ENCODE data around the gene AGPAT2.

The AGPAT2 gene

DNA sequence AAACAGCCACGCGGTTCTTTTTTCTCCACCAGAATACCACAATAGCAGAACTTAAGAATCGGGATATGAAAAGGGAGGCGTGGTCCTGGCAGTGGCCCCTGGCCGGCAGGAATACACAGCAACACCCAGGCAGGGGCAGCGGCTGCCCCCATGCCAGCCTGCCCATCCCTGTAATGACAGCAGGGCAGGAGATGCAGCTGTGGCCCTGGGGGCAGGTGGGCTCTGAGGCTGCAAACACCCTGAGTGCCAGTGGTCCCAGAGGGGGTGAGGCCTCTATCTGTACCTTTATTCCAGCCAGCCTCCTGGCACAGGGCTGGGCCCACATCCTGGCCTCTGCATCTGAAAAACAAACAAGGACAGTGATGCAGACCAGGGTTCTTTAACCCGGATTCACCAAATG lies 37.5 kb upstream of the AGPAT2 start:
- peaks cover 75% of the 10 kb centered on the region for H3K36me3 Mint-ChIP-seq (ENCODE audit: low read depth)
- H3K27ac Mint-ChIP-seq = no peak overlapping the region
- intact Hi-C loops (cut with micrococcal nuclease) = loop anchor here (5.0 kb wide), 1 partner anchor 37 kb away; the partner anchor contains the start of gene AGPAT2

DNA sequence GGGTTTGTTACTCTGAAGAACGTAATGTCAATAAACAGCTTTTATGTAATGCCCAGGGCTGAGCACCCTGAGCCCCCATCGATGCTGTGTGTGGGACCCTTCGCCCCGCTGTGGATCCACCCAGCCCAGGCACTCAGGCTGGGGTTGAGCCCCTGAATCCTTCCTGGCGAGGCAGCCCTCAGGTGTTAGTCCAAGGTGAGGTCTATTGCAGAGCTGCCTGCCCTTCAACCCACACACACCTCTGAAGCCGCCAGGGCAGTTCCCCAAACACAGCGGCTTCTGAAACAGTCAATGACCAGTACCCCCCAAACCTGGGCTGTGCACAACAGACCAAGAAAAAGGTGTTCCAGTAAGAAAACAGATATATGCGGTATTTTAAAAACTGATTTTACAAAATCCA lies 36.7 kb upstream of the AGPAT2 start:
- H3K36me3 Mint-ChIP-seq (ENCODE audit: low read depth) = peaks cover 75% of the 10 kb centered on the region
- H3K27ac Mint-ChIP-seq = no peak overlapping the region
- no peak overlapping the region for H3K4me3 Mint-ChIP-seq
- intact Hi-C loops (cut with micrococcal nuclease) = no loop called here
- H3K27me3 Mint-ChIP-seq = peaks cover 11% of the 10 kb centered on the region
- peaks cover 72% of the 10 kb centered on the region for H3K4me1 Mint-ChIP-seq (ENCODE audit: low read depth)
- H3K9me3 Mint-ChIP-seq = no peaks in the 10 kb centered on the region

More for the DNA sequence above, 37.5 kb upstream of the AGPAT2 start:
- Mint-ChIP-seq H3K27me3 (peaks cover 17% of the 10 kb centered on the region), H3K9me3 (no peaks in the 10 kb centered on the region), H3K4me1 (ENCODE audit: low read depth) (peaks cover 72% of the 10 kb centered on the region), H3K4me3 (no peak overlapping the region)

DNA sequence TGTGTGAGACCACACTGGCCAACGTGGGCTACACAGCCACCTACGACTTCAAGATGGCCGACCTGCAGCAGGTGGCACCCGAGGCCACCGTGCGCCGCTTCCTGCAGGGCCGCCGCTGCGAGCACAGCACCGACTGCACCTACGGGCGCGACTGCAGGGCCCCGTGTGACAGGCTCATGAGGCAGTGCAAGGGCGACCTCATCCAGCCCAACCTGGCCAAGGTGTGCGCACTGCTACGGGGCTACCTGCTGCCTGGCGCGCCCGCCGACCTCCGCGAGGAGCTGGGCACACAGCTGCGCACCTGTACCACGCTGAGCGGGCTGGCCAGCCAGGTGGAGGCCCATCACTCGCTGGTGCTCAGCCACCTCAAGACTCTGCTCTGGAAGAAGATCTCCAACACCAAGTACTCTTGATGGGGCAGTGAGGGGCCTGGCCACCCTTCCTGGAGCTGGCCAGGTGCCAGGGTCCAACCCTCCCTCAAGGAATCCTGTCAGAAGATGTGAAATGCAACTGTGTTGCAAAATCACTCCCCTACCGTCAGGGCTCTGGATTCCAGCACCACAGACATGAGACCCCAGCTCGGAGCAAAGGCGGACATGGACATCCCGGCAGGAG lies 36.2 kb upstream of the AGPAT2 start:
- Mint-ChIP-seq H3K9me3 (no peaks in the 10 kb centered on the region), H3K4me1 (ENCODE audit: low read depth) (peaks cover 67% of the 10 kb centered on the region), H3K27me3 (peaks cover 14% of the 10 kb centered on the region), H3K27ac (no peak overlapping the region), H3K4me3 (no peak overlapping the region), H3K36me3 (ENCODE audit: low read depth) (peaks cover 75% of the 10 kb centered on the region)
- intact Hi-C loops (cut with micrococcal nuclease) = no loop called here

DNA sequence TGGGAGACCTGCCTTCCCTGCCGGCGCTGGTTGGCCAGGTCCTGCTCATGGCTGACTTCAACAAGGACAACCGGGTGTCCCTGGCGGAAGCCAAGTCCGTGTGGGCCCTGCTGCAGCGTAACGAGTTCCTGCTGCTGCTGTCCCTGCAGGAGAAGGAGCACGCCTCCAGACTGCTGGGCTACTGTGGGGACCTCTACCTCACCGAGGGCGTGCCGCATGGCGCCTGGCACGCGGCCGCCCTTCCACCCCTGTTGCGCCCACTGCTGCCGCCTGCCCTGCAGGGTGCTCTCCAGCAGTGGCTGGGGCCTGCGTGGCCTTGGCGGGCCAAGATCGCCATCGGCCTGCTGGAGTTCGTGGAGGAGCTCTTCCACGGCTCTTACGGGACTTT lies 35.7 kb upstream of the AGPAT2 start:
- Mint-ChIP-seq H3K4me1 (ENCODE audit: low read depth) (peaks cover 67% of the 10 kb centered on the region), H3K4me3 (no peak overlapping the region), H3K9me3 (no peaks in the 10 kb centered on the region), H3K27me3 (peaks cover 19% of the 10 kb centered on the region), H3K36me3 (ENCODE audit: low read depth) (peaks cover 75% of the 10 kb centered on the region), H3K27ac (no peak overlapping the region)
- intact Hi-C loops (cut with micrococcal nuclease) = no loop called here

DNA sequence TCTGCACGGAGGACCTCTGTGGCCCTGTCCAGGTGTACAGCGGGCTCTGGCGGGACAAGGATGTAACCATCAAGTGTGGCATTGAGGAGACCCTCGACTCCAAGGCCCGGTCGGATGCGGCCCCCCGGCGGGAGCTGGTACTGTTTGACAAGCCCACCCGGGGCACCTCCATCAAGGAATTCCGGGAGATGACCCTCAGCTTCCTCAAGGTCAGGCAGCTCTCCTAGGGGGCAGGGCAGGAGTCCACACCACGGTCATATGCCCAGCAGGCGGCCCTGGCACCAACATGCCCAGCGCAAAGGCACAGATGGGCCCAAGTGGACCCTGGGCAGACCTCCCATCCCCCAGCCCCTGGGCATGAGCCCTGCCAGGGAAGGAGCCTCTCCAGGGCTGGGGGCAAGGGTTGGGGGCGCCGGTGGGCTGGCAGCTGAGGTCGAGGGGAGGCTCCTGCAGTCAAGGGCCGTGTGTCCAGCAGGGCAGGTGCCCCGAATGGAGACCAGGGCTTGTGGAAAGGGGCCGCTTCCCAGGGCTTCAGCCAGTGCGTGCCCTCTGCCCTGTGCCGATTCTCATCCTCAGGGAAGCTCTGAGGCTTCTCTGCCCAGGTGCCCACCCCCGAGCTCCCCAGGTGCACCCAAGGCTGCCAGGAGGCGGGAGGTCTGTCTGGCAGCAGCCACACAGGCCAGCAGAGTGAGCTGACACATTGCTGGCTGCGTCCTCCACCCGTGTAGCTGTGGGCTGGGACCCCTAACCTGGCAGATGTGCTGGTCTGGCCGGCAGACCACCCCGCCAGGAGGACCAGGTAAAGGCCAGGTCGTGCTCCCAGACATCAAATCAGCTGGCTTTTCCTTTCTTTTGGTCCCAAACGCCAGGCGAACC lies 35.1 kb upstream of the AGPAT2 start:
- Mint-ChIP-seq H3K4me1 (ENCODE audit: low read depth) (peaks cover 67% of the 10 kb centered on the region), H3K27ac (no peak overlapping the region), H3K9me3 (no peaks in the 10 kb centered on the region), H3K4me3 (no peak overlapping the region), H3K27me3 (peaks cover 26% of the 10 kb centered on the region), H3K36me3 (ENCODE audit: low read depth) (peaks cover 71% of the 10 kb centered on the region)
- intact Hi-C loops (cut with micrococcal nuclease) = no loop called here

DNA sequence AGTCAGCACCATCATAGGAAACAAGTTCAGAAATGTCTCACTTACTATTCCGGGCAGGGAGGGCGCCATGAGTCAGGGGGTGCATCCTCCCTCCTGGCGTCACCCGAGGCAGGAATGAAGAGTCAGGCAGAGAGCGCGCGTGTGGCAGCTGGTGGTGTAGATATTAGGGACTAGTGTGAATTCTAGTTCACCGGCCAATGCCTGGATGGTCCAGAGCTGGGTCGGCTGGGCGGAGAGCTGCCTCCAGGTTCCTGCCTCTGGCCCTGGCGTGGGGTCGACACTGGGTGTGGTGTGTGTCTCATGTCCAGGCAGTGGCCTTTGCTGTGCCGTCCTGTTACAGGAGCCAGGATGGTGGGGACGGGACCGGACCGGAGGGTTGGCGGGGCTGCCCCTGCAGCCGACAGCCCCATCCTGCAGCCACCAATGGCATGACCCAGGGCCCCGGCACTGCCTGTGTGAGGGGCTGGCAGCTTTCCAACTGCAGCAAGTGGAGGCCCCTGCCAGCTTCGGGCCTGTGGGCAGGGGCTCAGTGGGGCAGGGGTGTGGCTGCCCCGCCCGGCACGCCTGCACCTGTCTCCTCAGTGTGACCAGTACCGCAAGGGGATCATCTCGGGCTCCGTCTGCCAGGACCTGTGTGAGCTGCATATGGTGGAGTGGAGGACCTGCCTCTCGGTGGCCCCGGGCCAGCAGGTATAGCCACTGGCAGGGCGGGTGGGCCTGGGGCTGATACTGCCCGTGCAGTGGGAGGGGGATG lies 34.3 kb upstream of the AGPAT2 start:
- peaks cover 63% of the 10 kb centered on the region for H3K36me3 Mint-ChIP-seq (ENCODE audit: low read depth)
- peaks cover 34% of the 10 kb centered on the region for H3K27me3 Mint-ChIP-seq
- no peak overlapping the region for H3K4me3 Mint-ChIP-seq
- peak overlapping the region; percentile 16 for H3K27ac Mint-ChIP-seq
- no peaks in the 10 kb centered on the region for H3K9me3 Mint-ChIP-seq
- peaks cover 61% of the 10 kb centered on the region for H3K4me1 Mint-ChIP-seq (ENCODE audit: low read depth)
- intact Hi-C loops (cut with micrococcal nuclease) = no loop called here

DNA sequence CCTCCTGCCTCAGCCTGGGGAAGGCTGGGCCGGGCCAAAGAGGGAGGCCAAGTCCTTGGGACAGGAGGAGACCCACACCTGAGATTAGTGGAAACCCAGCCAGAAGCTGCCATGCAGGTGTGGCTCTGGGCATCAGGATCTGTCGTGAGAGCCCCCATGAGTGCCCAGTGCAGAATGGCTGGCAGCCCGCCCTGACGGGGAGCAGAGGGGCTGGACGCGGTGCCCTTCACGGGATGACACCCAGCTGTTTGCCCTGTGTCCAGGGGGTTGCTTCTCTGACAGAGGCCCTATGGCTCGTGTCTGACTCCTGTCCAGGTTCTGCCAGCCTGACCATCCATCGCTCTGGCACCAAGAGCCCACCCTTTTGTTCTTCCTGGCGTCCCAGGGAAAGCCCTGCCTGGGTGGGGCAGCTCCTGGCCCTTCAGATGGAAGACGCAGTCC lies 33.7 kb upstream of the AGPAT2 start:
- peak overlapping the region; percentile 16 for H3K27ac Mint-ChIP-seq
- peaks cover 57% of the 10 kb centered on the region for H3K36me3 Mint-ChIP-seq (ENCODE audit: low read depth)
- H3K9me3 Mint-ChIP-seq = no peaks in the 10 kb centered on the region
- H3K4me3 Mint-ChIP-seq = no peak overlapping the region
- intact Hi-C loops (cut with micrococcal nuclease) = no loop called here
- peaks cover 55% of the 10 kb centered on the region for H3K4me1 Mint-ChIP-seq (ENCODE audit: low read depth)
- peaks cover 40% of the 10 kb centered on the region for H3K27me3 Mint-ChIP-seq

DNA sequence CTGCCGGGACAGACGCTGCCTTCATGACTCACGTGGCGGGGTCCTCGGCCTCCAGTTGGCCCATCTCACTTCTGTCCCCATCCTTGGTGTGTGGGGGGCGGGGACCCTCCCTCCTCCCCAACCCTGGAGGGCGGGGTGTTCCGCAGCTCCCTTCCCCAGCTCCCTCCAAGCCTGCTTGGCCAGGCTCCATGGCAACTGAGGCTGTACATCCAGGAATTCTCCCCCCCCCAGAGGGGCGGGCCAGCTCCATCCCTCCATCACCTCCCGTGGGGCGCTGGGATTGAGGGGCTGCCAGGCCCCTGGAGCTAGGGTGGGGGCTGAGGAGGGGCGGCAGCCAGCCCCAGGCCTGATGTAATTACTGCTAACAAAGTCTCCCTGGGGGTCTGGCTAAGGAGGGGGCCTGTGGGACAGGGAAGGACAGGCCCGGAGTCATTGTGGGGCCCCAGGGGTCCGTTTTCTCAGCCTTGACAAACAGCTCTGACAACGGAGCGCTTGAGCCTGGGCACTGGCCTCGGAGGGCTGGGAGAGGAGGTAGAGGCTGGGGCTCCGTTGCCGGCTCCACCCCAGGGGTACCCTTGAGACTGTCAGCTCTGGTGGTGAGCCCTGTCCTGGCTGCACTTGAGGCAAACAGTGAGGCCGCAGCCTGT lies 33.1 kb upstream of the AGPAT2 start:
- Mint-ChIP-seq H3K9me3 (no peaks in the 10 kb centered on the region), H3K27ac (no peak overlapping the region), H3K4me3 (no peak overlapping the region), H3K4me1 (ENCODE audit: low read depth) (peaks cover 50% of the 10 kb centered on the region), H3K36me3 (ENCODE audit: low read depth) (peaks cover 52% of the 10 kb centered on the region), H3K27me3 (peaks cover 45% of the 10 kb centered on the region)
- intact Hi-C loops (cut with micrococcal nuclease) = no loop called here

DNA sequence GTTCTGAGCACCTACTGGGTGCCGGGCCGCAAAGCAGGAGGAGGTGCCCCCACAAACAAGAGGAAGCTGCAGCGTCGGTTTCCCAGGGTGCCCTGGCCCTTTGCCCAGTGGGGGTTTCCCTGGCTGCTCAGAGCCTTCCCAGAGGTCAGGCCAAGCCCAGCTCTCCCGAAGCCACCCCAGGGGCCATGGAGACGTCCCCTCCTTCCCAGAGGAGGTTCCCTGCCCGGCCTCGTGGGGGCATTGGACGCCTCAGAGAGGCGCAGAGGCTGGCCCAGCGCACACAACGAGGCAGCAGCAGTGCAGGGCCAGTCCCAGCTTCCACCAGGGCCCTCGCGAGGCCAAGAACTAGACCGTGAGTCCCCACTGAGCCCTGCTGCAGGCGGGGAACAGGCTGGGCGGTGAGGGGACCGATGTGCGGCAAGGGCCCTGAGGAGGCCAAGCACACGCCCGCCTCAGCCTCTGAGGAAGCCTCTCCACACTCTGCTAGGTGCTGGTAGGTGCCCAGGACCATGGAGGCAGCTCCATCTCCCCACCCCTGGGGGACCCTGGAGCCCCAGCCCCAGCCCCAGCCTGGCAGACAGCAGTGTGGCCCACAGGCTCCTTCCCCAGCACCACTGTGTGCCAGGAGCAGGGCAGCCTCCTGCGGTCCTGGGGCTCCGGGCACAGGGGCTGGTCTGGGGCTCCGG lies 32.1 kb upstream of the AGPAT2 start:
- Mint-ChIP-seq H3K4me3 (peak overlapping the region; percentile 46), H3K27ac (no peak overlapping the region), H3K4me1 (ENCODE audit: low read depth) (peaks cover 48% of the 10 kb centered on the region), H3K27me3 (peaks cover 56% of the 10 kb centered on the region), H3K9me3 (no peaks in the 10 kb centered on the region), H3K36me3 (ENCODE audit: low read depth) (peaks cover 41% of the 10 kb centered on the region)
- intact Hi-C loops (cut with micrococcal nuclease) = no loop called here

DNA sequence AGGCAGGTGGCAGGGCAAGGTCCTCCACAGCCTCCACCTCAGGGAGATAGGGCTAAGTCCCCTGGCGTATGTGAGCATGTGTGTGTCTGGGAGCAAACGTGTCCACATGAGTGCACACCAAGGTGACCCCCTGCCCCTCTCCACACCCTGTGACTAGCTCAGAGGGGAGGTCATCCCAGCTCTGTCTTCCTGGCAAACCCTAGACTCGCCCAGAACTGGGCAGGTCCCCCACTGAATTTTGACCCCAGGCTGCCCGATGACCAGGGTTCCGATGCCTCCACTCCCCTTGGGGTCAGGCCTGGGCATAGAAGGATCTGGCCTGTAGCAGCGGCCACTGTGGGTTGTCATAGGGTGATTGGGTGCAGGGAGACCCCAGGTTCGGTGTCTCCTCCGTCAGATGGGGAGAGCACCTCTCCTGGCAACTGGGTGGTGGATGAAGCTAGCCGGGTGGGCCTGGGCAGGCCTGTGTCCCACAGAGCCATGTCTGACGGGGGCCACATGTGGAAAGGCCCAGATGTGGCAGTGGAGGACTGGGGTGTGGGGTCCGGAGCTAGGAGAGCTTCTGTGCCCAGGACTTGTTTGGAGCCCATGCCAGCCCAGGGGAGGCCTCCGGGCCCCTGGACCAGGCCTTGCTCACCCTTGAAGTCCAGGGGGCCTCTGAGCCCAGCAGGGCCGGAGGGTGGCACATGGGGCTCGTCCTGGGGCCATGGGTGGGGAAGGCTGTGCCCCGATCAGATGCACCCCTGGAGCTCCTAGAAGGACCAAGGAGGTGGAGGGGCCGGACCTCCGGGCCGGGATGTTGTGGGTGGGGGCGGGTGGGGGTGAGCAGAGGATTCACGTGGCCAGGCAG lies 31.3 kb upstream of the AGPAT2 start:
- Mint-ChIP-seq H3K4me3 (no peak overlapping the region), H3K27ac (no peak overlapping the region), H3K36me3 (ENCODE audit: low read depth) (peaks cover 34% of the 10 kb centered on the region), H3K27me3 (peaks cover 63% of the 10 kb centered on the region), H3K4me1 (ENCODE audit: low read depth) (peaks cover 48% of the 10 kb centered on the region), H3K9me3 (no peaks in the 10 kb centered on the region)
- intact Hi-C loops (cut with micrococcal nuclease) = no loop called here

DNA sequence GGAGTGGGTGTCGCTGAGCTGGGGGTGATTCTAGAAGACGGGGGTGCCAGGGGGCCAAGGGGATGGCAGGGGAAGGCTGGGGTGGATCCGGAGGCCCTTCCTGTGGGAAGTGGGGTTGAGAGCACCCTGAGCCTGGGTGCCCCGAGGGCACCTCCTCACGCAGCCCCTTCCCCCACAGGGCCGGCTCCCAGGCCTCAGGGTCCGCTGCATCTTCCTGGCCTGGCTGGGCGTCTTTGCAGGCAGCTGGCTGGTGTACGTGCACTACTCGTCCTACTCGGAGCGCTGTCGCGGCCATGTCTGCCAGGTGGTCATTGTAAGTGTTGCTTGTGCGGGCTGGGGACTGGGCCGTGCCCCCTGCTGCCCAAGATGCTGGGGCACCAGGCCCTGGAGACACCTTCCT lies 30.1 kb upstream of the AGPAT2 start:
- Mint-ChIP-seq H3K27me3 (peaks cover 71% of the 10 kb centered on the region), H3K36me3 (ENCODE audit: low read depth) (peaks cover 22% of the 10 kb centered on the region), H3K9me3 (no peaks in the 10 kb centered on the region), H3K4me1 (ENCODE audit: low read depth) (peaks cover 38% of the 10 kb centered on the region), H3K27ac (no peak overlapping the region), H3K4me3 (no peak overlapping the region)
- intact Hi-C loops (cut with micrococcal nuclease) = no loop called here

DNA sequence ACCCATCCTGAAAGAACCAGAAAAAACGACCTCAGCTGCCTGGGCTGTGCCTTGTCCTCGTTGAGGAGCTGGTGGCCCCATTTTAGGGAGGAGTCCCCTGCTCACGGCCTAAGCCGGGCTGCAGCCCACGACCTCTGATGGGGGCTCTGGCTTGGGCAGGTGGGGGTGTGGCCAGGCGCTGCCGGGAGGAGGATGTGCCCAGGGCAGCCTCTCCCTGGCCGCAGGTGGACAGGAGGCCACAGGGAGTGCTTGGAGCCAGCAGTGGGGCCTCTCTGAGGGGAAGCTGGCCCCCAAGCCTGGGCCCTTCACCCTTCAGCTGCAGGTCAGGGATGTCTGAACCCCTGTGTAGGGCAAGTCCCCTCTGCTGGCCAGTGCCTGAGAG lies 27.6 kb upstream of the AGPAT2 start:
- no peaks in the 10 kb centered on the region for H3K9me3 Mint-ChIP-seq
- intact Hi-C loops (cut with micrococcal nuclease) = no loop called here
- peaks cover 85% of the 10 kb centered on the region for H3K27me3 Mint-ChIP-seq
- no peak overlapping the region for H3K4me3 Mint-ChIP-seq
- H3K4me1 Mint-ChIP-seq (ENCODE audit: low read depth) = peaks cover 24% of the 10 kb centered on the region
- H3K27ac Mint-ChIP-seq = no peak overlapping the region
- no peaks in the 10 kb centered on the region for H3K36me3 Mint-ChIP-seq (ENCODE audit: low read depth)

Measured in dendritic cell treated with granulocyte-macrophage colony-stimulating factor and Interleukin-4, amounts not matched to agents 40 ng/mL and 50 ng/mL, for 4 days (primary cell).